K562 (cell line): ENCODE results near the gene IL17D. TPM values are rescaled to one million over a fixed set of nuclear protein-coding genes. Genes with fewer than 3 reads are reported as not detected.

ENCODE experiments used
- ATAC-seq: fragments of 200-7000 bp; cut with Tn5 transposase; 3 replicates; pipeline ENCODE4 v1.9.1; 2020; ENCODE audit warnings: moderate library complexity
- BruUV-seq: library from RNA; stranded (reverse); fragments of 400-500 nt; replicated peaks from 2 replicates; lab custom pipeline; 2021; lab: Mats Ljungman, UMichigan
- CTCF ChIA-PET: fragments of 300-600 bp; formaldehyde crosslinking; extraction: SDS; loops from one replicate; lab custom pipeline; 2021; ENCODE audit warnings: low intra/inter-chr PET ratio; lab: Yijun Ruan, JAX
- POLR2A ChIA-PET: fragments of 300-600, 350-650 bp; sonication (Branson Sonifier 250); formaldehyde crosslinking; extraction: SDS; loops from one replicate; lab custom pipeline; 2021; ENCODE audit warnings: antibody characterized with exemption, inconsistent platforms; lab: Yijun Ruan, JAX
- DNase-seq, 4 experiments: peaks; one replicate each; pipeline versions ENCODE4 v3.0.0 to v3.0.0-alpha.2; 2011 to 2018; ENCODE audit warnings: low spot score in 3 of 4, mixed read lengths in 3 of 4; ENCODE audit errors: extremely low read depth in 1 of 4
- FAIRE-seq: peaks from 2 replicates; lab custom pipeline; 2011; peaks lifted over from hg19 to GRCh38; lab: Jason Lieb, UNC
- H2AFZ ChIP-seq: 2 replicates; pipeline ENCODE4 v1.6.0; 2011; ENCODE audit warnings: low read depth, low read length, control low read depth, inconsistent platforms
- H3K27ac ChIP-seq: fragments of 200-600 bp; 3 replicates; pipeline ENCODE4 v1.8.0; 2011; ENCODE audit warnings: low read depth, mild to moderate bottlenecking, control low read depth, inconsistent platforms, low read length, moderate library complexity, mixed read lengths; ENCODE audit errors: extremely low read depth
- H3K27me3 ChIP-seq, 2 experiments: fragments of 300-600 bp in 1 of 2; 2 replicates in 1 of 2; 3 replicates in 1 of 2; pipeline versions ENCODE4 v1.6.0 to v1.8.0; 2011; ENCODE audit warnings: inconsistent platforms in 2 of 2, low read length in 2 of 2, mild to moderate bottlenecking in 1 of 2, mixed read lengths in 1 of 2, moderate library complexity in 1 of 2; ENCODE audit not compliant: control insufficient read depth in 2 of 2, insufficient read depth in 2 of 2
- H3K36me3 ChIP-seq: fragments of 300-600 bp; 3 replicates; pipeline ENCODE4 v1.8.0; 2011; ENCODE audit warnings: mild to moderate bottlenecking, low read length, inconsistent platforms; ENCODE audit not compliant: control insufficient read depth, insufficient read depth
- H3K4me1 ChIP-seq, 2 experiments: fragments of 200-600 bp in 1 of 2; replicated peaks in 1 of 2; 2 replicates in 1 of 2; 3 replicates in 1 of 2; pipeline versions ENCODE4 v1.5.1 to v1.8.0; 2011; ENCODE audit warnings: inconsistent platforms in 2 of 2, low read length in 2 of 2, mild to moderate bottlenecking in 1 of 2, mixed read lengths in 1 of 2, moderate library complexity in 1 of 2; ENCODE audit not compliant: control insufficient read depth in 2 of 2, insufficient read depth in 2 of 2
- H3K4me2 ChIP-seq: 2 replicates; pipeline ENCODE4 v1.6.1; 2011; ENCODE audit warnings: low read length, control low read depth, inconsistent platforms, mixed read lengths; ENCODE audit not compliant: insufficient read depth
- H3K4me3 ChIP-seq: fragments of 200-600 bp; sonication (generic), shearing (Covaris generic); 2 replicates; pipeline ENCODE4 v1.5.1; 2016; ENCODE audit warnings: control low read depth, inconsistent platforms
- H3K79me2 ChIP-seq: fragments of 200-600 bp; 3 replicates; pipeline ENCODE4 v1.8.0; 2011; ENCODE audit warnings: low read length, inconsistent platforms; ENCODE audit not compliant: control insufficient read depth, insufficient read depth
- H3K9ac ChIP-seq, 2 experiments: 2 replicates each; pipeline versions ENCODE4 v1.6.0 to v1.6.1; 2011; ENCODE audit warnings: low read depth in 2 of 2, low read length in 2 of 2, control low read depth in 1 of 2, inconsistent platforms in 1 of 2, mild to moderate bottlenecking in 1 of 2, mixed read lengths in 1 of 2; ENCODE audit not compliant: insufficient read depth in 1 of 2
- H3K9me1 ChIP-seq: one replicate; pipeline ENCODE4 v1.6.0; 2011; ENCODE audit warnings: inconsistent platforms, mild to moderate bottlenecking, low read length, moderate library complexity; ENCODE audit not compliant: control insufficient read depth, insufficient read depth
- H3K9me3 ChIP-seq: replicated peaks from 2 replicates; pipeline ENCODE4 v1.5.1; 2011; ENCODE audit warnings: low read depth, low read length, inconsistent platforms; ENCODE audit not compliant: control insufficient read depth, insufficient read depth
- H4K20me1 ChIP-seq: replicated peaks from 2 replicates; pipeline ENCODE4 v1.6.1; 2011; ENCODE audit warnings: low read length, inconsistent platforms, mixed read lengths; ENCODE audit not compliant: control insufficient read depth, insufficient read depth
- CBX3 ChIP-seq, 2 experiments: IDR thresholded peaks; 1 replicate in 1 of 2; 2 replicates in 1 of 2; pipeline ENCODE4 v1.6.1; 2012; ENCODE audit warnings: inconsistent platforms in 2 of 2, low read length in 2 of 2, borderline replicate concordance in 1 of 2, control low read depth in 1 of 2
- SMARCB1 ChIP-seq: IDR thresholded peaks from 2 replicates; pipeline ENCODE4 v1.6.1; 2011; ENCODE audit warnings: improper control_type of control experiment, low read depth; ENCODE audit not compliant: insufficient read length
- TRIM24 ChIP-seq, 2 experiments: fragments of 450-650 bp; IDR thresholded peaks; 2 replicates each; pipeline ENCODE4 v1.6.1; 2016
- TRIM28 ChIP-seq: fragments of 450-650 bp; IDR thresholded peaks from 2 replicates; pipeline ENCODE4 v1.6.1; 2017
- ZEB2 ChIP-seq: fragments of 450-650 bp; IDR thresholded peaks from 2 replicates; pipeline ENCODE4 v1.6.1; 2016
- WGBS: fragments of 100-300 bp; shearing (Covaris generic); methylation state at CpG from one replicate; pipeline ENCODE4 v1.1.6; 2016; ENCODE audit warnings: low coverage, mixed read lengths; ENCODE audit not compliant: insufficient coverage; ENCODE audit errors: missing lambda C conversion rate; 5-methylcytosine and 5-hydroxymethylcytosine counted together
- in situ Hi-C: fragments of 300-500 bp; cut with MboI; formaldehyde crosslinking; loops from 4 replicates; pipeline ENCODE4 v1.15.0; 2018; ENCODE audit warnings: inconsistent platforms, mixed read lengths
- intact Hi-C: fragments of 100-400 bp; cut with micrococcal nuclease; formaldehyde crosslinking; loops from 2 replicates; pipeline ENCODE4 v1.14.2; 2022
- polyA plus RNA-seq, 8 experiments: library from polyadenylated mRNA; depleted of rRNA in 4 of 8; stranded (reverse) in 5 of 8; unstranded in 3 of 8; fragments of >200 nt; fragmentation: Nextera tagmentation in 2 of 8; fragmentation: Illumina TruSeq in 1 of 8; extraction: Ambion mirVana in 2 of 8; extraction: Trizol in 1 of 8; gene quantifications; 2 replicates each; pipeline versions ENCODE4 v1.2.1 to v1.2.3, GENCODE V29; 2011 to 2014; ENCODE audit warnings: inconsistent platforms in 1 of 8, missing spikeins in 1 of 8
- total RNA-seq, 7 experiments: library from RNA; depleted of rRNA in 6 of 7; stranded (reverse); fragments of >200 nt in 6 of 7; fragmentation: Illumina TruSeq in 2 of 7; extraction: Trizol in 2 of 7; gene quantifications; 2 replicates each; pipeline versions ENCODE4 v1.2.1 to v1.2.3, GENCODE V29; 2011 to 2021; ENCODE audit warnings: low replicate concordance in 1 of 7
- TF ChIP-seq, protein P1 (sequence below), 2 experiments: fragments of 450-650 bp; IDR thresholded peaks; 2 replicates each; pipeline ENCODE4 v1.6.1; 2018; ENCODE audit warnings: mild to moderate bottlenecking in 2 of 2, low read depth in 1 of 2; ENCODE audit not compliant: partially characterized antibody in 2 of 2
- TF ChIP-seq, protein P2 (sequence below): fragments of 450-650 bp; IDR thresholded peaks from 2 replicates; pipeline ENCODE4 v1.6.1; 2018; ENCODE audit warnings: mild to moderate bottlenecking, low read depth; ENCODE audit not compliant: partially characterized antibody

Gene IL17D
- total and polyA plus RNA-seq, 9 of the 15 experiments (the other 6 are each of a cell fraction or from before 2014, with no cell fraction given), result 0.04 to 0.55 (median 0.13) TPM; not detected in 4

DNA sequence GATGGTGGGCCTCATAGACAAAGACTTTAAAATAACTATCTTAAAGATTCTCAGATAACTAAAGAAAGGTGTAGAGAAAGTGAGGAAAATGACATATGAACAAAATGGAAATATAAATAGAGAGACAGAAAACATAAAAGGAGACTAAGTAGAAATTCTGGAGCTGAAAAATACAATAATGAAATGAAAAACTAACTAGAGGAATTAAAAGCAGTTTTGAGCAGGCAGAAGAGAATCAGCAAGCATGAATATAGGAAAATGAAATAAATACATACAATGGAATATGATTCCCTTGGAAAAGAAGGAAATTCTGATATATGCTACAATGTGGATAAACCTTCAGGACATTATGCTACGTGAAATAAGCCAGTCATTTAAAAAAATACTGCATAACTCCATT lies 66.3 kb downstream of the IL17D start:
- peaks cover 5 to 13% of the 10 kb centered on the region in 2 experiments; a peak in 3 of 5 replicates for H3K4me1 ChIP-seq
- in situ Hi-C loops (no loop called here), intact Hi-C loops (loop anchor here (5.0 kb wide), 1 partner anchor 58 kb away; no protein-coding TSS in a partner anchor)
- H3K79me2 ChIP-seq, result peaks cover 25% of the 10 kb centered on the region
- H3K27me3 ChIP-seq, result no peaks in the 10 kb centered on the region
- no TSS peak for BruUV-seq
- no peaks in the 10 kb centered on the region for H3K9me1 ChIP-seq
- POLR2A ChIA-PET, result no interaction called here
- CTCF ChIA-PET, result no interaction called here
- H2AFZ ChIP-seq, result no peak overlapping the region
- FAIRE-seq (no peak), DNase-seq (no peak), ATAC-seq (no peak)
- no peak overlapping the region for H3K4me2 ChIP-seq
- H3K9ac ChIP-seq, result no peak overlapping the region
- 0 out of 2 replicates have a peak, but pooled peaks cover 3% of the 10 kb centered on the region for H3K9me3 ChIP-seq
- H3K4me3 ChIP-seq, result no peak overlapping the region
- no peaks in the 10 kb centered on the region for H4K20me1 ChIP-seq
- peaks cover 21% of the 10 kb centered on the region; the same call in 2 of the 3 replicates for H3K36me3 ChIP-seq
- 100% methylated on average over 1 of the region's 1 CpG for WGBS
- no peak overlapping the region for H3K27ac ChIP-seq
- peak; percentile 87 for TF ChIP-seq TRIM28
- no peak for TF ChIP-seq SMARCB1
- peak in 1 of 2 experiments; percentile 75; a peak in 2 of 3 replicates for TF ChIP-seq CBX3 (IDR thresholded peaks at IDR 0.05; ENCODE audit: borderline replicate concordance in 1 of 2, low read length in 2 of 2)
- TF ChIP-seq ZEB2, result 0 out of 2 replicates have a peak, but pooled peaks have one; percentile 19
- peak; percentile 30 to 61; a peak in 2 of 4 replicates for TF ChIP-seq TRIM24 (IDR thresholded peaks at IDR 0.05)
- TF ChIP-seq, protein P1, sequence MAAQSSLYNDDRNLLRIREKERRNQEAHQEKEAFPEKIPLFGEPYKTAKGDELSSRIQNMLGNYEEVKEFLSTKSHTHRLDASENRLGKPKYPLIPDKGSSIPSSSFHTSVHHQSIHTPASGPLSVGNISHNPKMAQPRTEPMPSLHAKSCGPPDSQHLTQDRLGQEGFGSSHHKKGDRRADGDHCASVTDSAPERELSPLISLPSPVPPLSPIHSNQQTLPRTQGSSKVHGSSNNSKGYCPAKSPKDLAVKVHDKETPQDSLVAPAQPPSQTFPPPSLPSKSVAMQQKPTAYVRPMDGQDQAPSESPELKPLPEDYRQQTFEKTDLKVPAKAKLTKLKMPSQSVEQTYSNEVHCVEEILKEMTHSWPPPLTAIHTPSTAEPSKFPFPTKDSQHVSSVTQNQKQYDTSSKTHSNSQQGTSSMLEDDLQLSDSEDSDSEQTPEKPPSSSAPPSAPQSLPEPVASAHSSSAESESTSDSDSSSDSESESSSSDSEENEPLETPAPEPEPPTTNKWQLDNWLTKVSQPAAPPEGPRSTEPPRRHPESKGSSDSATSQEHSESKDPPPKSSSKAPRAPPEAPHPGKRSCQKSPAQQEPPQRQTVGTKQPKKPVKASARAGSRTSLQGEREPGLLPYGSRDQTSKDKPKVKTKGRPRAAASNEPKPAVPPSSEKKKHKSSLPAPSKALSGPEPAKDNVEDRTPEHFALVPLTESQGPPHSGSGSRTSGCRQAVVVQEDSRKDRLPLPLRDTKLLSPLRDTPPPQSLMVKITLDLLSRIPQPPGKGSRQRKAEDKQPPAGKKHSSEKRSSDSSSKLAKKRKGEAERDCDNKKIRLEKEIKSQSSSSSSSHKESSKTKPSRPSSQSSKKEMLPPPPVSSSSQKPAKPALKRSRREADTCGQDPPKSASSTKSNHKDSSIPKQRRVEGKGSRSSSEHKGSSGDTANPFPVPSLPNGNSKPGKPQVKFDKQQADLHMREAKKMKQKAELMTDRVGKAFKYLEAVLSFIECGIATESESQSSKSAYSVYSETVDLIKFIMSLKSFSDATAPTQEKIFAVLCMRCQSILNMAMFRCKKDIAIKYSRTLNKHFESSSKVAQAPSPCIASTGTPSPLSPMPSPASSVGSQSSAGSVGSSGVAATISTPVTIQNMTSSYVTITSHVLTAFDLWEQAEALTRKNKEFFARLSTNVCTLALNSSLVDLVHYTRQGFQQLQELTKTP (IDR thresholded peaks at IDR 0.05; ENCODE audit: low read depth in 1 of 2, partially characterized antibody in 2 of 2), result no peak
- TF ChIP-seq, protein P2, sequence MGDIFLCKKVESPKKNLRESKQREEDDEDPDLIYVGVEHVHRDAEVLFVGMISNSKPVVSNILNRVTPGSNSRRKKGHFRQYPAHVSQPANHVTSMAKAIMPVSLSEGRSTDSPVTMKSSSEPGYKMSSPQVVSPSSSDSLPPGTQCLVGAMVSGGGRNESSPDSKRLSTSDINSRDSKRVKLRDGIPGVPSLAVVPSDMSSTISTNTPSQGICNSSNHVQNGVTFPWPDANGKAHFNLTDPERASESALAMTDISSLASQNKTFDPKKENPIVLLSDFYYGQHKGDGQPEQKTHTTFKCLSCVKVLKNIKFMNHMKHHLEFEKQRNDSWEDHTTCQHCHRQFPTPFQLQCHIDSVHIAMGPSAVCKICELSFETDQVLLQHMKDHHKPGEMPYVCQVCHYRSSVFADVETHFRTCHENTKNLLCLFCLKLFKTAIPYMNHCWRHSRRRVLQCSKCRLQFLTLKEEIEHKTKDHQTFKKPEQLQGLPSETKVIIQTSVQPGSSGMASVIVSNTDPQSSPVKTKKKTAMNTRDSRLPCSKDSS, result peak; percentile 87

Other genes starting within 250 kb of the IL17D start
- 2.4 and 2.6 TPM in 2 replicates for gene CRYL1, start 177.8 kb upstream of the IL17D start, total RNA-seq (2014; rRNA removed)
- 2.0 TPM in 2 replicates for gene CRYL1, start 177.8 kb upstream of the IL17D start, total RNA-seq (2014; rRNA removed; fragmentation: Illumina TruSeq; extraction: Trizol)
- gene CRYL1, start 177.8 kb upstream of the IL17D start, total RNA-seq (2015; rRNA removed; fragmentation: Illumina TruSeq; extraction: Trizol), result 1.5 and 1.7 TPM in 2 replicates
- 3.1 and 3.4 TPM in 2 replicates for gene CRYL1, start 177.8 kb upstream of the IL17D start, total RNA-seq (2021)
- gene CRYL1, start 177.8 kb upstream of the IL17D start, polyA plus RNA-seq (2011; rRNA removed), result 6.9 and 9.7 TPM in 2 replicates
- 3.4 and 3.7 TPM in 2 replicates for gene CRYL1, start 177.8 kb upstream of the IL17D start, polyA plus RNA-seq (2014; fragmentation: Illumina TruSeq; extraction: Trizol)
- gene CRYL1, start 177.8 kb upstream of the IL17D start, polyA plus RNA-seq (2014; fragmentation: Nextera tagmentation; extraction: Ambion mirVana), result 1 to 10 TPM; 1.0 to 1.8 TPM
- gene CRYL1, start 177.8 kb upstream of the IL17D start, polyA plus RNA-seq (2014; rRNA removed), result 2.7 and 5.3 TPM in 2 replicates
- 9.0 and 9.3 TPM in 2 replicates for gene IFT88, start 136.5 kb upstream of the IL17D start, total RNA-seq (2014; rRNA removed)
- gene IFT88, start 136.5 kb upstream of the IL17D start, total RNA-seq (2014; rRNA removed; fragmentation: Illumina TruSeq; extraction: Trizol), result 13.5 and 15.4 TPM in 2 replicates
- gene IFT88, start 136.5 kb upstream of the IL17D start, total RNA-seq (2015; rRNA removed; fragmentation: Illumina TruSeq; extraction: Trizol), result 12.0 and 12.6 TPM in 2 replicates
- gene IFT88, start 136.5 kb upstream of the IL17D start, total RNA-seq (2021), result 9.1 and 9.4 TPM in 2 replicates
- gene IFT88, start 136.5 kb upstream of the IL17D start, polyA plus RNA-seq (2011; rRNA removed), result 8.0 and 13.4 TPM in 2 replicates
- gene IFT88, start 136.5 kb upstream of the IL17D start, polyA plus RNA-seq (2014; fragmentation: Illumina TruSeq; extraction: Trizol), result 8.0 and 9.2 TPM in 2 replicates
- gene IFT88, start 136.5 kb upstream of the IL17D start, polyA plus RNA-seq (2014; fragmentation: Nextera tagmentation; extraction: Ambion mirVana), result 10 to 100 TPM in 1 of 2 experiments, 1 to 10 TPM in 1; 10.0 to 13.0 TPM
- 8.3 and 11.7 TPM in 2 replicates for gene IFT88, start 136.5 kb upstream of the IL17D start, polyA plus RNA-seq (2014; rRNA removed)
- gene EEF1AKMT1, start 70.3 kb downstream of the IL17D start, total RNA-seq (2014; rRNA removed), result 5.3 and 6.4 TPM in 2 replicates
- gene EEF1AKMT1, start 70.3 kb downstream of the IL17D start, total RNA-seq (2014; rRNA removed; fragmentation: Illumina TruSeq; extraction: Trizol), result 8.9 and 9.0 TPM in 2 replicates
- gene EEF1AKMT1, start 70.3 kb downstream of the IL17D start, total RNA-seq (2015; rRNA removed; fragmentation: Illumina TruSeq; extraction: Trizol), result 6.0 and 6.7 TPM in 2 replicates
- gene EEF1AKMT1, start 70.3 kb downstream of the IL17D start, total RNA-seq (2021), result 6.0 and 7.0 TPM in 2 replicates
- gene EEF1AKMT1, start 70.3 kb downstream of the IL17D start, polyA plus RNA-seq (2011; rRNA removed), result 9.7 and 10.7 TPM in 2 replicates
- 7.0 and 7.9 TPM in 2 replicates for gene EEF1AKMT1, start 70.3 kb downstream of the IL17D start, polyA plus RNA-seq (2014; fragmentation: Illumina TruSeq; extraction: Trizol)
- 10 to 100 TPM; 34.8 to 36.3 TPM for gene EEF1AKMT1, start 70.3 kb downstream of the IL17D start, polyA plus RNA-seq (2014; fragmentation: Nextera tagmentation; extraction: Ambion mirVana)
- gene EEF1AKMT1, start 70.3 kb downstream of the IL17D start, polyA plus RNA-seq (2014; rRNA removed), result 6.1 and 8.9 TPM in 2 replicates
- 16.5 and 17.1 TPM in 2 replicates for gene XPO4, start 199.0 kb downstream of the IL17D start, total RNA-seq (2014; rRNA removed)
- 25.1 and 26.0 TPM in 2 replicates for gene XPO4, start 199.0 kb downstream of the IL17D start, total RNA-seq (2014; rRNA removed; fragmentation: Illumina TruSeq; extraction: Trizol)
- gene XPO4, start 199.0 kb downstream of the IL17D start, total RNA-seq (2015; rRNA removed; fragmentation: Illumina TruSeq; extraction: Trizol), result 19.3 and 21.4 TPM in 2 replicates
- 19.7 and 20.5 TPM in 2 replicates for gene XPO4, start 199.0 kb downstream of the IL17D start, total RNA-seq (2021)
- 12.9 and 19.1 TPM in 2 replicates for gene XPO4, start 199.0 kb downstream of the IL17D start, polyA plus RNA-seq (2011; rRNA removed)
- gene XPO4, start 199.0 kb downstream of the IL17D start, polyA plus RNA-seq (2014; fragmentation: Illumina TruSeq; extraction: Trizol), result 14.2 and 17.5 TPM in 2 replicates
- 1 to 10 TPM; 5.5 to 6.3 TPM for gene XPO4, start 199.0 kb downstream of the IL17D start, polyA plus RNA-seq (2014; fragmentation: Nextera tagmentation; extraction: Ambion mirVana)
- gene XPO4, start 199.0 kb downstream of the IL17D start, polyA plus RNA-seq (2014; rRNA removed), result 11.3 and 11.8 TPM in 2 replicates